ACHN (cell line): ENCODE measurements around the gene SLC6A15.

Experiments used
- DNase-seq: peaks from one replicate; pipeline ENCODE4 v3.0.0-alpha.2; 2015
- in situ Hi-C: cut with HindIII; loops from 2 replicates; pipeline ENCODE4 v1.10.0; 2017; ENCODE audit warnings: low sequenced_read_pairs, low pct_ligation_motif_present, low pct_unique_long_range_greater_than_20kb

Gene SLC6A15

DNA sequence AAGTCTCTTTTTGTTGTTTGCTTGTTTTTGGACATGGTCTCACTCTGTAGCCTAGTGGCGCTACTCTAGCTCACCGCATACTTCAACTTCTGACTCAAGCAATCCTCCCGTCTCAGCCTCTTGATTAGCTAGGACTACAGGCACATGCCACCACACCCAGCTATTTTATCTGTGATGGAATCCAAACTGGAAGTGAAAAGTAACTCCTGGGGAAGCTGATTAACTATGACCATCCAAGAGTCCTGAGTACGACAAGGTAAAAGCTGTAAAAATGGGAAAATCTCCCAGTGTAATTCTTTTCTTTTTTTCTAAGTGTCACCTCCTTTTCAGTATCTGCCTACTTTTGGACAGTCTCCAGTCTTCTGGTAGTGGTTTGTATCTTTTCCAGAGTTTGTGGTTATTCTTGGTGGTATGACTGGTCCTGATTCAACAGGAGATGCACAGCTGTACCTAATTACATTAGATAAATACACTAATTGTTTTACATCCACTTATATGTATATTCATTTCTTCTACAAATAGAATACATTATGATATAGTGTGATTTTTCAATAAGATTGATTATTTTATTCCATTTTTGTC lies 97.8 kb downstream of the SLC6A15 start:
- in situ Hi-C loops, result no loop called here
- DNase-seq, result no peak

DNA sequence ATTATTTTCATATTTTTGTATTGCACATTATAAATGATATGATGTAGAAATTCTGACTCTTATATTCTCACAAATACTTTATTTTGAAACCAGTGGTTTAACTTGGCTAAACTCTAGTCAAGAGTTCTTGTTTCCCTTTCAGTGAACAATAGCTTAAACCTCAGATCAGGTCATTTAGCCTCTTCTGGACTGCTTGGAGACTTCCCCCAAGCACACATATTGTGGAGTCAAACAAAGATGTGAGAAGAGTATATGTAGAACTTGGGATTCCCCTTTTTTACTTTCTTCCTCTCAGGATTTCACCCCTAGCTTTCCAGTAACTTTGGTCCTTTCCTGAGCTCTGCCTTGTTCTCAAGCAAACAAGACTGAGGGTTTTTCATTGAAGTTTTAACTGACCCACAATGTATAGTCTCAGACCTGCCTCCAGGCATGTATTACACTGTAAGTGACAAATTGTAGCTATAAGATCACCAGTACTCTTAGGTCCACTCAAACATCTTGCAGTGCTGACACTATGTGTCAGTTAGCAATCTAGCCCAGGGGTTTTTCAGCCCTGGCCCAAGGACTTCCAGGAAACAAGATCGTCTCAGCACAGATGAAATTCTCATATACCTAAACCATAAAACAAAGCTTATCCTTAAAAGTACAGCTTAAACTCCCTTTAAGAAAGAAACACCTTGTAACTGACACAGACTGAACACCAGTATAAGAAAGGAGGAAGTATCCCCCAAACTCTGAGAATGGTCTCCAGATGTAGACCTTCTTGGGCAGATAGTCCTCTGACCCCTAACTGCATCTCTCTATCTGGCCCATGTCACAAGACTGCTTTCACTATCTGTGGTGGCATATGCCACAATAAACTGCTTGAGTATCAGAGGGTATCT lies 98.6 kb downstream of the SLC6A15 start:
- in situ Hi-C loops, result no loop called here
- no peak for DNase-seq

DNA sequence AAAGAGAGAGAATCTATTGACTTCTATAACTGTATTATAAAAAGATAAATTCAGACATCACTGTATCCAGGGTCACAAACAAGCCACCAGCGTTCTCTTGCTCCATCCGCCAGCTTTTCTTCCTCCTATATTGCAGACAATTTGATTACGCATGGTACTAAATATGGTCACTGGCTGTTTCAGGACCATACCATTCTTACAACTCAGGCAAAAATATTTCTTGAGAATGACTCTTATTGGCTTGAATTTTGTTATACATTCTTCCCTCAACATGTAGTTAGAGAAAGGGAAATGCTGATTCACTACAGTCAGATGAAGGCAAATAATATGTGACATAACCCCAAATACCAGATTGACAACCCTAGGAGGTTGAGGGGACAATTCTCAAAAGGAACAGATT lies 101.3 kb downstream of the SLC6A15 start:
- no peak for DNase-seq
- in situ Hi-C loops, result no loop called here

- in situ Hi-C loops, result no loop called here
- no peak for DNase-seq
Observed at GRCh38 chr12:84810611-84811010, 102.0 kb downstream of the SLC6A15 start.
